H7 (cell line): ENCODE results near the gene NTN5. TPM values are rescaled to one million over a fixed set of nuclear protein-coding genes. Genes with fewer than 3 reads are reported as not detected.
A peak's percentile ranks its signal among the peaks of the same experiment; 100 is the strongest.
"Not testable (repeated sequence)": the region's sequence is repeated elsewhere in the genome, so short reads cannot be mapped to it uniquely, and the experiment has no call there.

ENCODE experiments used
- DNase-seq: peaks from one replicate; pipeline ENCODE4 v3.0.0; 2012
- H3K27me3 ChIP-seq: 2 replicates; pipeline ENCODE4 v1.6.0; 2011; ENCODE audit warnings: mild to moderate bottlenecking, low read length; ENCODE audit not compliant: control insufficient read depth, insufficient read depth
- H3K36me3 ChIP-seq: replicated peaks from 2 replicates; pipeline ENCODE4 v1.5.1; 2011; ENCODE audit warnings: low read length; ENCODE audit not compliant: control insufficient read depth, insufficient read depth
- H3K4me3 ChIP-seq: 2 replicates; pipeline ENCODE4 v1.5.1; 2011; ENCODE audit warnings: low read depth, mild to moderate bottlenecking, control low read depth, low read length, moderate library complexity; ENCODE audit not compliant: insufficient read depth
- total RNA-seq: library from RNA; depleted of rRNA; stranded (reverse); fragments of >200 nt; shearing (Covaris generic); gene quantifications from 2 replicates; pipeline ENCODE4 v1.2.3, GENCODE V29; 2014

The NTN5 gene
- total RNA-seq, 1 experiment from 2014 or later = not detected

- Histone ChIP-seq H3K4me3 (no peak overlapping the region), H3K27me3 (no peaks in the 10 kb centered on the region; the same call in 1 of the 2 replicates), H3K36me3 (no peaks in the 10 kb centered on the region)
- no peak for DNase-seq
These were observed 4.5 kb downstream of the NTN5 start for GRCh38 chr19:48668332-48668731.

GRCh38 chr19:48665786-48666185 lies 7.0 kb downstream of the NTN5 start:
- Histone ChIP-seq H3K36me3 (no peaks in the 10 kb centered on the region), H3K27me3 (no peaks in the 10 kb centered on the region), H3K4me3 (no peak overlapping the region)
- DNase-seq = no peak

- Histone ChIP-seq H3K36me3 (no peaks in the 10 kb centered on the region), H3K4me3 (no peak overlapping the region), H3K27me3 (no peaks in the 10 kb centered on the region)
- DNase-seq = peak; percentile 59
These were observed 8.3 kb downstream of the NTN5 start for GRCh38 chr19:48664476-48664875.

- DNase-seq = peak; percentile 45
- no peak overlapping the region for H3K4me3 ChIP-seq
- no peaks in the 10 kb centered on the region for H3K36me3 ChIP-seq
- H3K27me3 ChIP-seq = no peaks in the 10 kb centered on the region
These were observed 9.2 kb downstream of the NTN5 start for GRCh38 chr19:48663667-48664066.

GRCh38 chr19:48661711-48662090 lies 11.1 kb downstream of the NTN5 start:
- peak; percentile 60 for DNase-seq
- Histone ChIP-seq H3K36me3 (no peaks in the 10 kb centered on the region), H3K27me3 (no peaks in the 10 kb centered on the region), H3K4me3 (no peak overlapping the region)

- Histone ChIP-seq H3K27me3 (no peaks in the 10 kb centered on the region), H3K36me3 (no peaks in the 10 kb centered on the region), H3K4me3 (no peak overlapping the region)
- peak; percentile 93 for DNase-seq
These were observed 11.7 kb downstream of the NTN5 start for GRCh38 chr19:48660852-48661710.

GRCh38 chr19:48659768-48660167 lies 13.0 kb downstream of the NTN5 start:
- Histone ChIP-seq H3K27me3 (no peaks in the 10 kb centered on the region), H3K4me3 (no peak overlapping the region), H3K36me3 (no peaks in the 10 kb centered on the region)
- peak; percentile 43 for DNase-seq

- Histone ChIP-seq H3K36me3 (no peaks in the 10 kb centered on the region), H3K4me3 (no peak overlapping the region), H3K27me3 (no peaks in the 10 kb centered on the region)
- no peak for DNase-seq
These were observed 14.3 kb downstream of the NTN5 start for GRCh38 chr19:48658483-48658882.

GRCh38 chr19:48657828-48658227 lies 15.0 kb downstream of the NTN5 start:
- not testable (repeated sequence) for H3K27me3 ChIP-seq, H3K36me3 ChIP-seq, DNase-seq, H3K4me3 ChIP-seq

- Histone ChIP-seq H3K4me3 (no peak overlapping the region), H3K27me3 (no peaks in the 10 kb centered on the region), H3K36me3 (no peaks in the 10 kb centered on the region)
- DNase-seq = peak; percentile 39
These were observed 15.9 kb downstream of the NTN5 start for GRCh38 chr19:48656840-48657474.

- H3K4me3 ChIP-seq = no peak overlapping the region
- DNase-seq = no peak
- no peaks in the 10 kb centered on the region for H3K36me3 ChIP-seq
- no peaks in the 10 kb centered on the region for H3K27me3 ChIP-seq
These were observed 18.3 kb downstream of the NTN5 start for GRCh38 chr19:48654299-48655059.

GRCh38 chr19:48651683-48652048 lies 21.2 kb downstream of the NTN5 start:
- H3K27me3 ChIP-seq = no peaks in the 10 kb centered on the region
- H3K36me3 ChIP-seq = no peaks in the 10 kb centered on the region
- no peak overlapping the region for H3K4me3 ChIP-seq
- DNase-seq = peak; percentile 35

- H3K27me3 ChIP-seq = no peaks in the 10 kb centered on the region
- DNase-seq = no peak
- no peak overlapping the region for H3K4me3 ChIP-seq
These were observed 21.7 kb downstream of the NTN5 start for GRCh38 chr19:48650974-48651682.

GRCh38 chr19:48648134-48648533 lies 24.7 kb downstream of the NTN5 start:
- Histone ChIP-seq H3K4me3 (no peak overlapping the region), H3K27me3 (no peaks in the 10 kb centered on the region), H3K36me3 (no peaks in the 10 kb centered on the region)
- no peak for DNase-seq

More at GRCh38 chr19:48650974-48651682, 21.7 kb downstream of the NTN5 start:
- H3K36me3 ChIP-seq = no peaks in the 10 kb centered on the region
